ENCODE measurements around the gene SPATA31E1. TPM values are rescaled to one million over a fixed set of nuclear protein-coding genes. Genes with fewer than 3 reads are reported as not detected.

Gene SPATA31E1
- total RNA-seq, 2 experiments from 2014 or later, result not detected

DNA sequence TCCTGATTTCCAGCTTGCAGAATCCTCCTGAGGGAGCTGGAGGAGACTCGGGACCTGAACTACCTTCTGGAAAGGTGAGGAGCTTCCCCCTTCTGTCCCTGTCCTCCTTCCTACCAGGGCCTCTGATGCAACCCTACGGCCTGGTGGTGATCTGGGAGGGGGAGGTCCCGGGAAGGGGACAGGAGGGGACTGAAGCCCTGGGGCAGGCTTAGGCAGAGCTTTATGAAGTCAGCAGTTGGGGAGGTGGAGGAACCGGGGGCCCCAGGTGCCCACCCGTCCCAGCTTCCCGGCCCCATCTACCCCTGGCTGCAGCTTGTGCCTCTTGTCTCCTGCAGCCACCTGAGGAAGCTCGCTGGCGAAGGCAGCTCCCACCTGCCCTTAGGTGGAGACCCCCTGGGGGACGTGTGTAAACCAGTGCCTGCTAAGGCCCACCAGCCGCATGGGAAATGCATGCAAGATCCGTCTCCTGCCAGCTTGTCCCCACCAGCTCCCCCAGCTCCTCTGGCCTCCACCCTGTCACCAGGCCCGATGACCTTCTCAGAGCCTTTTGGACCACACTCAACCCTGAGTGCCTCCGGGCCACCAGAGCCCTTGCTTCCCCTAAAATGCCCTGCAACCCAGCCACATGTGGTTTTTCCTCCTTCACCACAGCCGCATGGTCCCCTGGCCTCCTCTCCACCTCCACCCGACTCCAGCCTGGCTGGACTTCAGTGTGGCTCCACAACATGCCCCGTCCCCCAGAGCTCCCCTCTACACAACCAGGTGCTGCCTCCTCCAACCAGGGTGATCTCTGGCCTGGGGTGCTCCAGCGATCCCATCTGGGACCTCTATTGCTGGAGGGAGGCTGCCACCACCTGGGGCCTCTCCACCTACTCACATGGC is 2.1 kb downstream of the SPATA31E1 start:
- Histone ChIP-seq H3K4me3 (ENCODE audit: low read length) (no peak overlapping the region), H3K27ac (ENCODE audit: low read depth in 1 of 2, low read length in 2 of 2) (no peak overlapping the region), H3K9me3 (ENCODE audit: control insufficient read depth in 1 of 2, insufficient read depth in 1 of 2, low read length in 2 of 2) (no peaks in the 10 kb centered on the region), H3K36me3 (ENCODE audit: insufficient read depth, low read length) (no peaks in the 10 kb centered on the region), H3K4me1 (ENCODE audit: insufficient read depth, low read length) (no peaks in the 10 kb centered on the region), H3K27me3 (ENCODE audit: control insufficient read depth in 1 of 2, insufficient read depth in 2 of 2, low read length in 2 of 2) (no peaks in the 10 kb centered on the region)
- Mint-ChIP-seq H3K9me3 (no peaks in the 10 kb centered on the region), H3K27me3 (no peaks in the 10 kb centered on the region), H3K4me1 (ENCODE audit: low read depth) (no peaks in the 10 kb centered on the region), H3K27ac (no peak overlapping the region), H3K36me3 (ENCODE audit: low read depth) (no peaks in the 10 kb centered on the region), H3K4me3 (no peak overlapping the region)
- CTCF ChIA-PET, result no interaction called here
- intact Hi-C loops (cut with DNase I, micrococcal nuclease), result loop anchor here in 1 of 2 experiments (5.0 kb wide), 1 partner anchor 208 kb away; no protein-coding TSS in a partner anchor
- TF ChIP-seq, protein P1, sequence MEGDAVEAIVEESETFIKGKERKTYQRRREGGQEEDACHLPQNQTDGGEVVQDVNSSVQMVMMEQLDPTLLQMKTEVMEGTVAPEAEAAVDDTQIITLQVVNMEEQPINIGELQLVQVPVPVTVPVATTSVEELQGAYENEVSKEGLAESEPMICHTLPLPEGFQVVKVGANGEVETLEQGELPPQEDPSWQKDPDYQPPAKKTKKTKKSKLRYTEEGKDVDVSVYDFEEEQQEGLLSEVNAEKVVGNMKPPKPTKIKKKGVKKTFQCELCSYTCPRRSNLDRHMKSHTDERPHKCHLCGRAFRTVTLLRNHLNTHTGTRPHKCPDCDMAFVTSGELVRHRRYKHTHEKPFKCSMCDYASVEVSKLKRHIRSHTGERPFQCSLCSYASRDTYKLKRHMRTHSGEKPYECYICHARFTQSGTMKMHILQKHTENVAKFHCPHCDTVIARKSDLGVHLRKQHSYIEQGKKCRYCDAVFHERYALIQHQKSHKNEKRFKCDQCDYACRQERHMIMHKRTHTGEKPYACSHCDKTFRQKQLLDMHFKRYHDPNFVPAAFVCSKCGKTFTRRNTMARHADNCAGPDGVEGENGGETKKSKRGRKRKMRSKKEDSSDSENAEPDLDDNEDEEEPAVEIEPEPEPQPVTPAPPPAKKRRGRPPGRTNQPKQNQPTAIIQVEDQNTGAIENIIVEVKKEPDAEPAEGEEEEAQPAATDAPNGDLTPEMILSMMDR (IDR thresholded peaks at IDR 0.05), result no peak
- DNase-seq, result no peak
- ATAC-seq (ENCODE audit: poor library complexity), result no peak
- POLR2A ChIA-PET, result no interaction called here

DNA sequence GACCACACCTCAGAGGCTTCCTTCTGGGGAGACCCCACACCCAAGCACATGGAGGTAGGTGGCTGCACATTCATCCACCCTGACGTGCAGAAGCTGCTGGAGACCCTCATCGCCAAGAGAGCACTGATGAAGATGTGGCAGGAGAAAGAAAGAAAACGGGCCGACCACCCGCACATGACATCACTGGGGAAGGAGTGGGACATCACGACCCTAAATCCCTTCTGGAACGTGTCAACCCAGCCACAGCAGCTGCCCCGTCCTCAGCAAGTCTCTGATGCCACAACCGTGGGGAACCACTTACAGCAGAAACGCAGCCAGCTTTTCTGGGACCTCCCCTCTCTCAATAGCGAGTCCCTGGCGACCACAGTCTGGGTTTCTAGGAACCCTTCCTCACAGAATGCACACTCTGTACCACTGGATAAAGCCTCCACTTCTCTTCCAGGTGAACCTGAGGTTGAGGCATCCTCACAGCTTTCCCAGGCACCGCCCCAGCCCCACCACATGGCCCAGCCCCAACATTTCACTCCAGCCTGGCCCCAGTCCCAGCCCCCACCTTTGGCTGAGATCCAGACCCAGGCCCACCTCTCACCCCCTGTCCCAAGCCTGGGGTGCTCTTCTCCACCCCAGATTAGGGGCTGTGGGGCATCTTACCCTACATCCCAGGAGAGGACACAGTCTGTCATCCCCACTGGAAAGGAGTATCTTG is 3.0 kb downstream of the SPATA31E1 start:
- H3K4me3 ChIP-seq (ENCODE audit: low read length), result no peak overlapping the region
- ATAC-seq (ENCODE audit: poor library complexity) (no peak), DNase-seq (no peak)
- no peaks in the 10 kb centered on the region for H3K36me3 Mint-ChIP-seq (ENCODE audit: low read depth)
- no peak overlapping the region for H3K4me3 Mint-ChIP-seq
- H3K4me1 Mint-ChIP-seq (ENCODE audit: low read depth), result no peaks in the 10 kb centered on the region
- no peak overlapping the region for H3K27ac Mint-ChIP-seq
- no peaks in the 10 kb centered on the region for H3K36me3 ChIP-seq (ENCODE audit: insufficient read depth, low read length)
- H3K9me3 ChIP-seq (ENCODE audit: control insufficient read depth in 1 of 2, insufficient read depth in 1 of 2, low read length in 2 of 2), result no peaks in the 10 kb centered on the region
- ChIA-PET POLR2A (no interaction called here), CTCF (no interaction called here)
- no peaks in the 10 kb centered on the region for H3K4me1 ChIP-seq (ENCODE audit: insufficient read depth, low read length)
- H3K27me3 ChIP-seq (ENCODE audit: control insufficient read depth in 1 of 2, insufficient read depth in 2 of 2, low read length in 2 of 2), result no peaks in the 10 kb centered on the region
- TF ChIP-seq, protein P1 (IDR thresholded peaks at IDR 0.05), result no peak
- intact Hi-C loops (cut with DNase I, micrococcal nuclease), result no loop called here
- no peaks in the 10 kb centered on the region for H3K27me3 Mint-ChIP-seq
- H3K27ac ChIP-seq (ENCODE audit: low read depth in 1 of 2, low read length in 2 of 2), result no peak overlapping the region
- no peaks in the 10 kb centered on the region for H3K9me3 Mint-ChIP-seq

DNA sequence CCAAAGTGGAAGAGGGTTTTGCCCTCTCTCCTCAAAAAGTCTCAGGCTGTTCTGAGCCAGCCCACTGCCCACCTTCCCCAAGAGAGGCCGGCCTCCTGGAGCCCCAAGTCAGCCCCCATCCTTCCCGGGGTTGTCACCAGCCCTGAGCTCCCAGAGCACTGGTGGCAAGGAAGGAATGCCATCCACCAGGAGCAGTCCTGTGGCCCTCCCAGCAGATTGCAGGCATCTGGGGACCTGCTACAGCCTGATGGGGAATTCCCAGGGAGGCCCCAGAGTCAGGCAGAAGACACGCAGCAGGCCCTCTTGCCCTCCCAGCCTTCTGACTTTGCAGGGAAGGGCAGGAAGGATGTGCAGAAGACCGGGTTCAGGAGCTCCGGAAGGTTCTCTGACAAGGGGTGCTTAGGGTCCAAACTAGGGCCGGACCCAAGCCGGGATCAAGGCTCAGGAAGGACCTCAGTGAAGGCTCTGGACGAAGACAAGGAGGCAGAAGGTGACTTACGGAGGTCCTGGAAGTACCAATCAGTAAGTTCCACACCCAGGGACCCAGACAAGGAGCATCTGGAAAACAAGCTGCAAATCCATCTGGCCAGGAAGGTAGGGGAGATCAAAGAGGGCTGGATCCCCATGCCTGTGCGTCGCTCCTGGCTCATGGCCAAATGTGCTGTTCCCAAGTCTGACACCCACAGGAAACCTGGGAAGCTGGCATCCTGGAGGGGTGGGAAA is 3.7 kb downstream of the SPATA31E1 start:
- Mint-ChIP-seq H3K9me3 (no peaks in the 10 kb centered on the region), H3K4me1 (ENCODE audit: low read depth) (no peaks in the 10 kb centered on the region), H3K36me3 (ENCODE audit: low read depth) (no peaks in the 10 kb centered on the region), H3K4me3 (no peak overlapping the region), H3K27me3 (no peaks in the 10 kb centered on the region), H3K27ac (no peak overlapping the region)
- intact Hi-C loops (cut with DNase I, micrococcal nuclease), result no loop called here
- DNase-seq (no peak), ATAC-seq (ENCODE audit: poor library complexity) (no peak)
- TF ChIP-seq, protein P1 (IDR thresholded peaks at IDR 0.05), result no peak
- ChIA-PET POLR2A (no interaction called here), CTCF (no interaction called here)
- H3K36me3 ChIP-seq (ENCODE audit: insufficient read depth, low read length), result no peaks in the 10 kb centered on the region
- H3K4me3 ChIP-seq (ENCODE audit: low read length), result no peak overlapping the region
- H3K27me3 ChIP-seq (ENCODE audit: control insufficient read depth in 1 of 2, insufficient read depth in 2 of 2, low read length in 2 of 2), result no peaks in the 10 kb centered on the region
- no peak overlapping the region for H3K27ac ChIP-seq (ENCODE audit: low read depth in 1 of 2, low read length in 2 of 2)
- H3K9me3 ChIP-seq (ENCODE audit: control insufficient read depth in 1 of 2, insufficient read depth in 1 of 2, low read length in 2 of 2), result no peaks in the 10 kb centered on the region
- no peaks in the 10 kb centered on the region for H3K4me1 ChIP-seq (ENCODE audit: insufficient read depth, low read length)

Data from CD4-positive, alpha-beta T cell (primary cell).